ENCODE measurements around the gene INPP5A.

INPP5A gene

GRCh38 chr10:132681858-132682755 is 144.5 kb downstream of the INPP5A start:
- no peak for DNase-seq

GRCh38 chr10:132684164-132684891 is 146.7 kb downstream of the INPP5A start:
- DNase-seq, result no peak

GRCh38 chr10:132685101-132685891 is 147.7 kb downstream of the INPP5A start:
- DNase-seq, result peak; percentile 28

- DNase-seq, result no peak
Observed at GRCh38 chr10:132685921-132686680, 148.5 kb downstream of the INPP5A start.

GRCh38 chr10:132687181-132687892 is 149.8 kb downstream of the INPP5A start:
- DNase-seq, result no peak

GRCh38 chr10:132687893-132688579 is 150.4 kb downstream of the INPP5A start:
- DNase-seq, result no peak

GRCh38 chr10:132688580-132689420 is 151.2 kb downstream of the INPP5A start:
- no peak for DNase-seq

GRCh38 chr10:132689721-132690360 is 152.3 kb downstream of the INPP5A start:
- DNase-seq, result no peak

GRCh38 chr10:132690401-132690800 is 152.8 kb downstream of the INPP5A start:
- no peak for DNase-seq

- no peak for DNase-seq
Observed at GRCh38 chr10:132690821-132691610, 153.4 kb downstream of the INPP5A start.

- no peak for DNase-seq
Observed at GRCh38 chr10:132691711-132692153, 154.1 kb downstream of the INPP5A start.

GRCh38 chr10:132692311-132692710 is 154.7 kb downstream of the INPP5A start:
- DNase-seq, result no peak

- DNase-seq, result no peak
Observed at GRCh38 chr10:132693676-132694075, 156.1 kb downstream of the INPP5A start.

- DNase-seq, result no peak
Observed at GRCh38 chr10:132696204-132696603, 158.6 kb downstream of the INPP5A start.

- no peak for DNase-seq
Observed at GRCh38 chr10:132696728-132697577, 159.4 kb downstream of the INPP5A start.

GRCh38 chr10:132697578-132698200 is 160.1 kb downstream of the INPP5A start:
- no peak for DNase-seq

GRCh38 chr10:132698211-132698751 is 160.7 kb downstream of the INPP5A start:
- DNase-seq, result no peak
